Ovary (tissue), 9 donors: Measurements from ENCODE around the gene MMEL1. TPM values are rescaled to one million over a fixed set of nuclear protein-coding genes. Genes with fewer than 3 reads are reported as not detected.

ENCODE experiments used
- DNase-seq, 5 donors: peaks; one replicate each; pipeline ENCODE4 v3.0.0-alpha.2; 2019 to 2020
- H3K27ac ChIP-seq, 2 donors: fragments of 200-600 bp; one replicate each; pipeline versions ENCODE4 v1.5.1 to v1.8.0; 2019 to 2022
- H3K27me3 ChIP-seq: fragments of 200-600 bp; one replicate; pipeline ENCODE4 v1.8.0; 2022
- H3K36me3 ChIP-seq: fragments of 200-600 bp; sonication (generic); one replicate; pipeline ENCODE4 v1.5.1; 2019
- H3K4me1 ChIP-seq: one replicate; pipeline ENCODE4 v1.8.1; 2013; ENCODE audit warnings: mild to moderate bottlenecking, moderate library complexity; ENCODE audit not compliant: insufficient read depth
- H3K4me3 ChIP-seq: fragments of 200-600 bp; sonication (generic); one replicate; pipeline ENCODE4 v1.5.1; 2017
- H3K9me3 ChIP-seq, 2 donors: fragments of 200-600 bp in 1 of 2; sonication (generic) in 1 of 2; one replicate each; pipeline versions ENCODE4 v1.5.1 to v1.8.1; 2013 to 2019; ENCODE audit warnings: mild to moderate bottlenecking in 1 of 2, moderate library complexity in 1 of 2
- CTCF ChIP-seq, 3 donors: fragments of 450-650 bp in 2 of 3; fragments of 200-600 bp in 1 of 3; IDR thresholded peaks; one replicate each; pipeline versions ENCODE4 v1.5.1 to v1.8.0; 2016 to 2022; ENCODE audit warnings: antibody characterized with exemption in 3 of 3, mild to moderate bottlenecking in 1 of 3
- EP300 ChIP-seq: sonication (generic); formaldehyde crosslinking; IDR thresholded peaks from one replicate; pipeline ENCODE4 v1.6.1; 2017; ENCODE audit warnings: antibody characterized with exemption
- POLR2A ChIP-seq: fragments of 450-650 bp; IDR thresholded peaks from one replicate; pipeline ENCODE4 v1.6.1; 2017; ENCODE audit warnings: antibody characterized with exemption, mild to moderate bottlenecking, moderate library complexity
- WGBS, 3 donors: extraction: QIAGEN DNeasy Blood & Tissue Kit in 1 of 3; methylation state at CpG; one replicate each; pipeline versions ENCODE4 v1.1.5 to v1.1.7; 2013 to 2017; 5-methylcytosine and 5-hydroxymethylcytosine counted together
- intact Hi-C, 4 donors: fragments of 100-400 bp; cut with DNase I; formaldehyde crosslinking; loops; one replicate each; pipeline versions ENCODE4 v1.11.0 to v1.15.1; 2022 to 2023
- polyA plus RNA-seq, 2 donors: library from polyadenylated mRNA; stranded (reverse); fragments of 200-250 nt in 1 of 2; fragments of 350-450 nt in 1 of 2; fragmentation: Illumina TruSeq in 1 of 2; extraction: RNeasy Lipid Tissue Mini Kit (QIAGEN cat#74804) in 1 of 2; gene quantifications; one replicate each; pipeline ENCODE4 v1.2.3, GENCODE V29; 2013 to 2014
- total RNA-seq, 7 donors: library from RNA; depleted of rRNA in 2 of 7; stranded (reverse); fragments of >200 nt in 2 of 7; fragmentation: NEBNext Ultra II Directional in 3 of 7; extraction: Animal tissue kit (Norgen Biotek cat#: 25700) in 3 of 7; gene quantifications; one replicate each; pipeline versions ENCODE4 v1.1.0 to v1.2.4, GENCODE V29; 2016 to 2023
- donor health status: DM: no; HTN: no; CAD: no; lungs with moderate emphysema.
- donor health status: DM: no; HTN: no; CAD: no.
- donor health status: Bipolar disorder and iron deficiency.
- donor health status: DM: yes; HTN: yes; CAD: no.
- donor health status: DM: no; HTN: no; CAD: no.
- donor health status: DM: yes; HTN: yes; CAD: no.

The MMEL1 gene
- total and polyA plus RNA-seq, 9 donors = 0.42 to 7.9 (median 1.1) TPM; not detected in 3

DNA sequence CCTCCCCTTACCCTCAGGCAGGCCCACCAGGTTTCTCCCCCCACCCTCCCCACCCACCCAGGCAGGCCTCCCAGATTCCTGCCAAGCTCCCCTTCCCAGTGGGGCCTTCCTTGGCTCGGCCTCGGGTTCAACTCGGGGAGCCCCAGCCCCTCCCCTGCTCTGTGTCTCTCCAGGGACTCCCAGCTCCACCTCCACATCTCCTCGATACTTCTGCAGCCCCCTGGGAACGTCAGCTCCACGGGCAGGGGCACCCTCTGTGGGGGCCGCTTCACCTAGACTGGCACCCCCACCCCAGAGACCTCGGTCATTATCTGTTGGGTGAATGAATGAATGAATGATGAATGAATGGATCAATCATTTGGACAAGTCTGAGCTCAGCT lies 775 bp downstream of the MMEL1 start:
- Histone ChIP-seq H3K9me3 (peaks cover 0 to 6% of the 10 kb centered on the region in 2 donors), H3K27ac (no peak overlapping the region)
- 42 to 48% (median 48%) methylated on average over 8 of the region's 8 CpGs for WGBS, 3 donors

DNA sequence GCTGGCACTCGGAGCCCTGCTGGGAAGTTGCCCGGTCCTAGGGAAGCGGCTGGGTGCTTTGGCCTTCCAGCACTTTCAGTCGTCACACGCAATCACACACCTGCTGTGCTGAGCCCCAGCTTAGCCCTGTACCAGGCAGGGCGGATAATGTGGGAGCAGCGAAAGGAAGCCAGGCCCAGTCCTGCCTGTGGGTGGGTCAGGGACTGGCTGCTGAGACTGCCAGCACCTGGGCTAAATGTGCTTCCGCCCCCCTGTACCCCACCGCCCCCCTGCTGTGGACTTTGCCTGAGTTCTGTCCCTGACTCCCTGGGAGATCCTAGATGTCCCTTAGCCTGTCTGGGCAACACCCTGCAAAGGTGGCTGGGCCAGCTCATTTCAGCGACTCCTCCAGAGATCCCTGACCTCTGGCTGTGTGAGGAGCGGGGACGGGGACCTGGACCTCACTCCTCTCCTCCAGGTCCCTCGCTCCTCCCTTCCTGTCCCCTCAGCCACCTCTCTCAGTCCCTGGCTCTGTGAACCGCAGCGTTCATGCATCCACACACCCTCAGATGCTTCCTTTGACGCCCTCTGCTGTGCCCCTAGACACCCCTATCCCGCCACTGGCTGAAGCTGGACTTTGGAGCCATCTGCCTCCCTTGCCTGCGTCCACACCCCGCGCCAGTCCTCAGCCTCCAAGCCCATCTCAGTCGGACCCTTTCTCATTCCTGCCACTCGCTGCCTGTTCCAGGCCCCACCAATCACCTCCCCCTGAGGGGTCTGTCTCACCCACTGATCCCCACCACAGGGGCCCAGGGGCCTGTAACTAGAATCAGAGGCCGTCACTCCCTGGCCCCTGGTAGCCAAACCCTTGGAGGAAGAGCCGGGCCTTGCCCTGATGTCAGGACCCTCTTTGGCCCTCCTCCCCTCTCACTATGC lies 1.4 kb downstream of the MMEL1 start:
- intact Hi-C loops = loop anchor here in 1 of 4 donors (10.0 kb wide), 1 partner anchor 217 kb away; the partner anchor contains the start of gene PEX10
- 72 to 73% (median 72%) methylated on average over 24 of the region's 24 CpGs for WGBS, 3 donors
- Histone ChIP-seq H3K36me3 (no peaks in the 10 kb centered on the region), H3K4me1 (peaks cover 15% of the 10 kb centered on the region), H3K9me3 (peaks cover 0 to 2% of the 10 kb centered on the region in 2 donors), H3K27me3 (peaks cover 2% of the 10 kb centered on the region), H3K27ac (no peak overlapping the region), H3K4me3 (no peak overlapping the region)
- TF ChIP-seq EP300 (no peak), CTCF (IDR thresholded peaks at IDR 0.05) (no peak), POLR2A (no peak)
- peak in 1 of 5 donors; percentile 10 for DNase-seq

More for the DNA sequence above, 775 bp downstream of the MMEL1 start:
- H3K27me3 ChIP-seq = peaks cover 2% of the 10 kb centered on the region
- DNase-seq = no peak
- no peak overlapping the region for H3K4me3 ChIP-seq
- intact Hi-C loops = loop anchor here in 1 of 4 donors (10.0 kb wide), 1 partner anchor 217 kb away; the partner anchor contains the start of gene PEX10
- H3K4me1 ChIP-seq = peaks cover 15% of the 10 kb centered on the region
- TF ChIP-seq CTCF (IDR thresholded peaks at IDR 0.05) = no peak
- TF ChIP-seq POLR2A = no peak
- TF ChIP-seq EP300 = no peak
- H3K36me3 ChIP-seq = no peaks in the 10 kb centered on the region

DNA sequence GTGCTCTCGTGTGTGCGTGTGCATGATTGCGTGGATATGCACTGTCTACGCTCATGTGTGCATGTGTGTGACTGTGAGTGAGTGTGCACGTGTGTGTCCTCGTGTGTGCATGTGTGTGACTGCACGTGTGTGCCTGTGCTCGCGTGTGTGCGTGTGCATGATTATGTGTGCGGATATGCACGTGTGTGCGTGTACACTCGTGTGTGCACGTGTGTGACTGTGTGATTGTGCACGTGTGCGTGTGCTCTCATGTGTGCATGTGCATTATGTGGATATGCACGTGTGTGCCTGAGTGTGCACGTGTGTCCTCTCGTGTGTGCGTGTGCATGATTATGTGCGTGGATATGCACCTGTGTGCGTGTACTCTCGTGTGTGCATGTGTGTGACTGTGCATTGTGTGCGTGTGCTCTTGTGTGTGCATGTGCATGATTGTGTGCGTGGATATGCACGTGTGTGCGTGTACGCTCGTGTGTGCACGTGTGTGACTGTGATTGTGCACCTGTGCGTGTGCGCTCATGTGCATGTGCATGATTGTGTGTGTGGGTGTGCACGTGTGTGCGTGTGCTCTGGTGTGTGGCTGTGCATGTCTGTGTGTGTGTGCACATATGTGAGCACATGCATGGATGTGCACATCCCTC lies 2.2 kb downstream of the MMEL1 start:
- DNase-seq = no peak
- 89 to 92% (median 89%) methylated on average over 35 of the region's 35 CpGs for WGBS, 3 donors
- intact Hi-C loops = loop anchor here in 1 of 4 donors (10.0 kb wide), 1 partner anchor 216 kb away; the partner anchor contains the start of gene PEX10
- peaks cover 2% of the 10 kb centered on the region for H3K27me3 ChIP-seq
- TF ChIP-seq CTCF (IDR thresholded peaks at IDR 0.05) = no peak
- TF ChIP-seq POLR2A = no peak
- no peak for TF ChIP-seq EP300
- no peak overlapping the region for H3K27ac ChIP-seq
- H3K4me1 ChIP-seq = peaks cover 15% of the 10 kb centered on the region
- no peak overlapping the region for H3K4me3 ChIP-seq
- no peaks in the 10 kb centered on the region for H3K36me3 ChIP-seq
- H3K9me3 ChIP-seq = no peaks in the 10 kb centered on the region

DNA sequence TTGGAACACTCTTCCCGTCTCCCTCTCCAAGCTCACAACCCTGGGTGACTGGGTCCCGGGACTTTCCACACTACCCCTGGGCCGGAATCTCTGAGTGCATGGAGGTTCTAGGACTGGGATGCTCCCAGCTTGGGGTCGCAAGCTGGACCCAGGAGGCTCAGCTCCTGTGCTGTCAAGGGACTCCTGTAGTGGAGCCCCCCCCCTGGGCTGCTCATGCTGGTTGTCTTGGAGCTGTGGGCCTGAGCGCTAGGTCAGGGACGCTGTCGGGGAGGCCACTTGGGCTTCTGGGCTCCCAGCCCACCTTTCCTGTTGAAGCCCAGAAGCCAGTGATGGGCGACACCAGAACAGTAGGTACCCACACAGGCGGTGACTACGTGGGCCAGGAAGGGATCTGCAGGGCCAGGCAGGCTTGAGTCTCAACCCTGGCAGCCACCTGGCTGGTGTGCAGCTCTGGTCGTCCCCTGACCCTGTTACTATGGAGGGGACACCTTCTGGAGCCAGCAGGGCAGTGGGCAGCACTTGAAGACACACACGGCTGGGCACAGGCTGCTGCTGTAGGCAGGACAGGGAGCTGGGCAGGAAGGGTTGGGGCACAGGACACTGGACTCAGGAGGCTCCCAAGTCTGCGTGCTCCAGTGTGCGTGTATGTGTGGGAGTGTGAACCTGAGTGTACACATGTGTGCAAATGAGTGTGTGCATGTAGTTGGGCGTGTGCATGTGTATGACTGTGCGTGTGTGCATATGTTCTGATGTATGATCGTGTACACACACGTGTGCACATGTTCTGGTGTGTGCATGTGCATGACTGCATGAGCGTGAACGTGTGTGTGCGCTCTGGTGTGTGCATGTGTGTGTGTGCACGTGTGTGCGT lies 3.0 kb downstream of the MMEL1 start:
- Histone ChIP-seq H3K27me3 (peaks cover 2% of the 10 kb centered on the region), H3K9me3 (no peaks in the 10 kb centered on the region), H3K36me3 (no peaks in the 10 kb centered on the region), H3K4me3 (no peak overlapping the region), H3K27ac (no peak overlapping the region), H3K4me1 (peaks cover 15% of the 10 kb centered on the region)
- TF ChIP-seq POLR2A (no peak), EP300 (no peak), CTCF (IDR thresholded peaks at IDR 0.05) (no peak)
- intact Hi-C loops = loop anchor here in 1 of 4 donors (10.0 kb wide), 1 partner anchor 215 kb away; the partner anchor contains the start of gene PEX10
- 78 to 82% (median 79%) methylated on average over 22 to 23 of the region's 23 CpGs for WGBS, 3 donors
- no peak for DNase-seq
